H1 (cell line): ENCODE data around the gene C12orf42. TPM values are rescaled to one million over a fixed set of nuclear protein-coding genes. Genes with fewer than 3 reads are reported as not detected.

Experiments
- CTCF ChIA-PET: fragments of 300-600 bp; sonication (Branson Sonifier 250); formaldehyde crosslinking; loops from one replicate; lab custom pipeline; 2021; ENCODE audit not compliant: partially characterized antibody; lab: Charles Lee
- POLR2A ChIA-PET: fragments of 300-600 bp; sonication (Branson Sonifier 250); formaldehyde crosslinking; loops from one replicate; lab custom pipeline; 2021; ENCODE audit warnings: inconsistent platforms; ENCODE audit not compliant: partially characterized antibody; lab: Charles Lee
- DNase-seq, 2 experiments: peaks; one replicate each; pipeline versions ENCODE4 v3.0.0 to v3.0.0-alpha.2; 2010 to 2022; ENCODE audit warnings: low spot score in 2 of 2, low read depth in 1 of 2, mixed read lengths in 1 of 2
- FAIRE-seq: peaks from 2 replicates; lab custom pipeline; 2011; peaks lifted over from hg19 to GRCh38; lab: Jason Lieb, UNC
- H2AFZ ChIP-seq: 2 replicates; pipeline ENCODE4 v1.8.1; 2012; ENCODE audit warnings: low read length, inconsistent platforms
- H2AK5ac ChIP-seq: 2 replicates; pipeline ENCODE4 v1.6.1; 2013; ENCODE audit warnings: low read depth, low read length
- H2BK120ac ChIP-seq: replicated peaks from 2 replicates; pipeline ENCODE3; 2013; ENCODE audit warnings: low read depth, low read length, inconsistent platforms
- H2BK12ac ChIP-seq: 2 replicates; pipeline ENCODE4 v1.6.1; 2013; ENCODE audit warnings: low read depth, low read length
- H2BK15ac ChIP-seq: 2 replicates; pipeline ENCODE4 v1.6.1; 2013; ENCODE audit warnings: low read length
- H2BK20ac ChIP-seq: 2 replicates; pipeline ENCODE4 v1.6.1; 2013; ENCODE audit warnings: low read length
- H2BK5ac ChIP-seq: 2 replicates; pipeline ENCODE4 v1.6.1; 2013; ENCODE audit warnings: low read depth, low read length
- H3K14ac ChIP-seq: 2 replicates; pipeline ENCODE4 v1.6.1; 2013; ENCODE audit warnings: inconsistent platforms; ENCODE audit not compliant: insufficient read length
- H3K18ac ChIP-seq: 2 replicates; pipeline ENCODE4 v1.6.1; 2013; ENCODE audit warnings: low read length; ENCODE audit errors: extremely low read depth
- H3K23ac ChIP-seq: 2 replicates; pipeline ENCODE4 v1.6.1; 2013; ENCODE audit warnings: inconsistent platforms; ENCODE audit not compliant: insufficient read length
- H3K23me2 ChIP-seq: 2 replicates; pipeline ENCODE4 v1.6.1; 2013; ENCODE audit warnings: low read depth, low read length
- H3K27ac ChIP-seq: 2 replicates; pipeline ENCODE4 v1.6.1; 2011; ENCODE audit warnings: low read depth, low read length, inconsistent platforms
- H3K27me3 ChIP-seq, 4 experiments: replicated peaks in 1 of 4; 1 replicate in 1 of 4; 2 replicates in 3 of 4; pipeline versions ENCODE4 v1.6.1 to v1.8.1; 2011 to 2013; ENCODE audit warnings: low read length in 3 of 4, mild to moderate bottlenecking in 3 of 4, inconsistent platforms in 2 of 4, mixed read lengths in 2 of 4, moderate library complexity in 1 of 4; ENCODE audit not compliant: control insufficient read depth in 3 of 4, insufficient read depth in 3 of 4; ENCODE audit errors: extremely low read depth in 1 of 4
- H3K36me3 ChIP-seq, 4 experiments: 2 replicates each; pipeline versions ENCODE4 v1.6.1 to v1.8.1; 2011 to 2013; ENCODE audit warnings: mild to moderate bottlenecking in 4 of 4, low read length in 3 of 4, moderate library complexity in 2 of 4, control low read depth in 1 of 4, inconsistent platforms in 1 of 4; ENCODE audit not compliant: insufficient read depth in 4 of 4, control insufficient read depth in 2 of 4
- H3K4ac ChIP-seq: replicated peaks from 2 replicates; pipeline ENCODE3; 2013; ENCODE audit warnings: low read length, low read depth, mixed read lengths, inconsistent platforms; ENCODE audit not compliant: insufficient read length
- H3K4me1 ChIP-seq, 4 experiments: replicated peaks in 1 of 4; 1 replicate in 1 of 4; 2 replicates in 3 of 4; pipeline versions ENCODE4 v1.6.1 to v1.8.1; 2011 to 2013; ENCODE audit warnings: low read length in 3 of 4, inconsistent platforms in 2 of 4, mixed read lengths in 1 of 4; ENCODE audit not compliant: insufficient read depth in 4 of 4, control insufficient read depth in 3 of 4
- H3K4me2 ChIP-seq, 2 experiments: 2 replicates each; pipeline versions ENCODE4 v1.6.1 to v1.8.1; 2011 to 2013; ENCODE audit warnings: low read depth in 2 of 2, low read length in 2 of 2, control low read depth in 1 of 2, inconsistent platforms in 1 of 2, mild to moderate bottlenecking in 1 of 2; ENCODE audit not compliant: insufficient read depth in 1 of 2
- H3K4me3 ChIP-seq, 4 experiments: fragments of 200-600, 300-600 bp in 1 of 4; sonication (generic), shearing (Covaris generic), sonication (Bioruptor Twin) in 1 of 4; 2 replicates each; pipeline versions ENCODE4 v1.5.1 to v1.8.1; 2011 to 2016; ENCODE audit warnings: low read length in 4 of 4, low read depth in 3 of 4, control low read depth in 2 of 4, inconsistent platforms in 2 of 4, mild to moderate bottlenecking in 2 of 4, mixed read lengths in 1 of 4, moderate library complexity in 1 of 4; ENCODE audit not compliant: insufficient read depth in 2 of 4; ENCODE audit errors: extremely low read depth in 1 of 4
- H3K56ac ChIP-seq: replicated peaks from 2 replicates; pipeline ENCODE3; 2013; ENCODE audit warnings: low read depth, mild to moderate bottlenecking, mixed read lengths, low read length, inconsistent platforms; ENCODE audit not compliant: insufficient read length
- H3K79me1 ChIP-seq: 2 replicates; pipeline ENCODE4 v1.6.1; 2013; ENCODE audit warnings: low read depth, low read length, control low read depth
- H3K79me2 ChIP-seq, 2 experiments: 2 replicates each; pipeline versions ENCODE4 v1.6.1 to v1.8.1; 2012 to 2013; ENCODE audit warnings: low read length in 2 of 2, mild to moderate bottlenecking in 2 of 2, inconsistent platforms in 1 of 2; ENCODE audit not compliant: insufficient read depth in 2 of 2, control insufficient read depth in 1 of 2
- H3K9ac ChIP-seq, 4 experiments: replicated peaks in 1 of 4; 1 replicate in 1 of 4; 2 replicates in 3 of 4; pipeline versions ENCODE4 v1.6.1 to v1.8.1; 2011 to 2013; ENCODE audit warnings: low read depth in 3 of 4, low read length in 3 of 4, control low read depth in 2 of 4, mild to moderate bottlenecking in 2 of 4, moderate library complexity in 2 of 4, inconsistent platforms in 1 of 4; ENCODE audit errors: extremely low read depth in 1 of 4
- H3K9me3 ChIP-seq, 2 experiments: 2 replicates each; pipeline versions ENCODE4 v1.6.1 to v1.8.1; 2012 to 2013; ENCODE audit warnings: mild to moderate bottlenecking in 2 of 2, moderate library complexity in 2 of 2, control low read depth in 1 of 2, inconsistent platforms in 1 of 2, low read depth in 1 of 2, low read length in 1 of 2, mixed read lengths in 1 of 2; ENCODE audit not compliant: insufficient read depth in 2 of 2
- H4K20me1 ChIP-seq, 2 experiments: replicated peaks in 1 of 2; 2 replicates each; pipeline versions ENCODE3 to v1.8.1; 2011 to 2013; ENCODE audit warnings: inconsistent platforms in 2 of 2, low read length in 2 of 2, mild to moderate bottlenecking in 1 of 2; ENCODE audit not compliant: insufficient read depth in 2 of 2, control insufficient read depth in 1 of 2
- H4K5ac ChIP-seq: 2 replicates; pipeline ENCODE4 v1.6.1; 2013; ENCODE audit warnings: low read length, low read depth, mixed read lengths, inconsistent platforms; ENCODE audit not compliant: insufficient read length
- H4K8ac ChIP-seq: 2 replicates; pipeline ENCODE4 v1.8.0; 2013; ENCODE audit warnings: mild to moderate bottlenecking, moderate library complexity, low read length, inconsistent platforms; ENCODE audit not compliant: insufficient read depth; ENCODE audit errors: extremely low read depth
- H4K91ac ChIP-seq: replicated peaks from 2 replicates; pipeline ENCODE3; 2013; ENCODE audit warnings: low read length, mixed read lengths, inconsistent platforms; ENCODE audit not compliant: insufficient read length
- BRCA1 ChIP-seq: IDR thresholded peaks from 2 replicates; pipeline ENCODE4 v1.6.1; 2012; ENCODE audit warnings: low read depth, low read length, improper control_type of control experiment
- CEBPB ChIP-seq: IDR thresholded peaks from 2 replicates; pipeline ENCODE4 v1.6.1; 2012; ENCODE audit warnings: low read depth, low read length
- CTBP2 ChIP-seq: IDR thresholded peaks from 2 replicates; pipeline ENCODE4 v1.7.0; 2011; ENCODE audit warnings: borderline replicate concordance, mild to moderate bottlenecking, moderate library complexity, mixed read lengths, low read length; ENCODE audit not compliant: insufficient read depth, insufficient read length
- EGR1 ChIP-seq: IDR thresholded peaks from 2 replicates; pipeline ENCODE4 v1.6.1; 2011; ENCODE audit warnings: low read depth, low read length, borderline replicate concordance
- PHF8 ChIP-seq: fragments of 200-600 bp; sonication (generic); conservative IDR thresholded peaks from 2 replicates; pipeline ENCODE4 v1.7.1; 2012; ENCODE audit warnings: low read depth, mild to moderate bottlenecking, inconsistent platforms, low read length, moderate library complexity
- POLR2A ChIP-seq, 2 experiments: IDR thresholded peaks; 1 replicate in 1 of 2; 2 replicates in 1 of 2; pipeline ENCODE4 v1.6.1; 2011; ENCODE audit warnings: low read depth in 2 of 2, low read length in 2 of 2, mild to moderate bottlenecking in 2 of 2; ENCODE audit errors: control extremely low read depth in 1 of 2
- RAD21 ChIP-seq, 2 experiments: IDR thresholded peaks in 1 of 2; conservative IDR thresholded peaks in 1 of 2; 2 replicates each; pipeline ENCODE4 v1.6.1; 2011; ENCODE audit warnings: low read depth in 2 of 2, low read length in 2 of 2, improper control_type of control experiment in 1 of 2, inconsistent platforms in 1 of 2, mild to moderate bottlenecking in 1 of 2, moderate library complexity in 1 of 2
- RNF2 ChIP-seq: fragments of 200-900, 300-1000 bp; sonication (generic); IDR thresholded peaks from 2 replicates; pipeline ENCODE4 v1.7.1; 2016; ENCODE audit warnings: borderline replicate concordance, low read depth, mild to moderate bottlenecking, antibody characterized with exemption, low read length; ENCODE audit not compliant: poor library complexity, severe bottlenecking; ENCODE audit errors: missing control alignments
- SIX5 ChIP-seq: IDR thresholded peaks from 2 replicates; pipeline ENCODE4 v1.6.1; 2011; ENCODE audit warnings: mild to moderate bottlenecking, low read depth, low read length
- SP4 ChIP-seq: IDR thresholded peaks from 2 replicates; pipeline ENCODE4 v1.6.1; 2012; ENCODE audit warnings: low read length, inconsistent platforms
- SRF ChIP-seq: IDR thresholded peaks from 2 replicates; pipeline ENCODE4 v1.6.1; 2011; ENCODE audit warnings: mild to moderate bottlenecking, low read depth, low read length, moderate library complexity
- TEAD4 ChIP-seq: IDR thresholded peaks from 2 replicates; pipeline ENCODE4 v1.6.1; 2012; ENCODE audit warnings: low read depth, low read length, inconsistent platforms, mixed read lengths
- YY1 ChIP-seq: IDR thresholded peaks from 2 replicates; pipeline ENCODE4 v1.6.1; 2011; ENCODE audit warnings: low read depth, mild to moderate bottlenecking, low read length
- WGBS, 2 experiments: shearing (Covaris generic) in 1 of 2; methylation state at CpG; one replicate each; pipeline versions ENCODE4 v1.1.6 to v1.1.7; 2013 to 2015; ENCODE audit warnings: low lambda C conversion rate in 2 of 2, mixed read lengths in 2 of 2, inconsistent platforms in 1 of 2, low coverage in 1 of 2, missing lambda C conversion rate in 1 of 2; ENCODE audit not compliant: insufficient replicate concordance in 2 of 2, insufficient coverage in 1 of 2, insufficient read length in 1 of 2; ENCODE audit errors: extremely low coverage in 1 of 2, missing lambda C conversion rate in 1 of 2; 5-methylcytosine and 5-hydroxymethylcytosine counted together
- polyA plus RNA-seq, 7 experiments: library from polyadenylated mRNA; depleted of rRNA in 3 of 7; stranded (reverse) in 5 of 7; unstranded in 2 of 7; fragments of >200 nt in 5 of 7; fragments of 200-250 nt in 2 of 7; gene quantifications; 1 replicate in 5 of 7; 2 replicates in 1 of 7; 4 replicates in 1 of 7; pipeline versions ENCODE4 v1.2.1 to v1.2.3, GENCODE V29; 2011 to 2013; ENCODE audit warnings: missing spikeins in 2 of 7, mixed read lengths in 2 of 7
- total RNA-seq: library from RNA; stranded (reverse); fragmentation: NEBNext Ultra II Directional; extraction: Animal tissue kit (Norgen Biotek cat#: 25700); gene quantifications from 2 replicates; pipeline ENCODE4 v1.2.1, GENCODE V29; 2021

Gene C12orf42
- total and polyA plus RNA-seq, 2 of the 8 experiments (the other 6 are each of a cell fraction or from before 2014, with no cell fraction given): 0.05 TPM; not detected in 1

GRCh38 chr12:103441437-103442181 lies 54.2 kb downstream of the C12orf42 start:
- Histone ChIP-seq H4K91ac (no peak overlapping the region), H2AK5ac (no peak overlapping the region), H3K9me3 (no peaks in the 10 kb centered on the region), H2BK15ac (no peak overlapping the region), H2BK12ac (no peak overlapping the region; the same call in 1 of the 2 replicates), H2BK120ac (no peak overlapping the region), H3K36me3 (no peaks in the 10 kb centered on the region; a peak in 1 of 8 replicates), H2BK20ac (no peak overlapping the region), H3K79me2 (no peaks in the 10 kb centered on the region), H2AFZ (0 out of 2 replicates have a peak overlapping the region, but pooled peaks have one; percentile 52), H3K4ac (no peak overlapping the region), H4K5ac (no peak overlapping the region), H3K56ac (no peak overlapping the region), H3K4me1 (peaks cover 0 to 6% (median 3%) of the 10 kb centered on the region in 4 experiments; a peak in 3 of 7 replicates), H3K4me2 (no peak overlapping the region), H3K23ac (no peak overlapping the region), H3K18ac (no peak overlapping the region), H3K27ac (no peak overlapping the region), H3K79me1 (no peaks in the 10 kb centered on the region), H3K9ac (no peak overlapping the region), H3K27me3 (no peaks in the 10 kb centered on the region), H4K20me1 (no peaks in the 10 kb centered on the region), H3K23me2 (no peaks in the 10 kb centered on the region), H3K14ac (no peak overlapping the region), H4K8ac (no peak overlapping the region), H2BK5ac (no peak overlapping the region), H3K4me3 (no peak overlapping the region)
- FAIRE-seq (no peak), DNase-seq (no peak)
- ChIA-PET POLR2A (no interaction called here), CTCF (no interaction called here)
- 85% methylated on average over 1 of the region's 1 CpG; no CpG with 5 or more reads in 1 of the 2 experiments for WGBS, 2 experiments
- TF ChIP-seq CEBPB (no peak), SIX5 (no peak), POLR2A (IDR thresholded peaks at IDR 0.05; ENCODE audit: control extremely low read depth in 1 of 2, low read depth in 2 of 2, low read length in 2 of 2) (no peak), CTBP2 (no peak), RAD21 (IDR thresholded peaks at IDR 0.05 in 1 of 2, conservative IDR thresholded peaks at IDR 0.05 in 1 of 2; ENCODE audit: low read depth in 2 of 2, low read length in 2 of 2) (no peak), TEAD4 (no peak), SRF (no peak), RNF2 (no peak), PHF8 (no peak), BRCA1 (no peak), YY1 (no peak), EGR1 (no peak), SP4 (no peak)
